Smooth muscle cell (in vitro differentiated cells): ENCODE measurements around the gene MEGF6. TPM values are rescaled to one million over a fixed set of nuclear protein-coding genes. Genes with fewer than 3 reads are reported as not detected.

Source experiments
- DNase-seq: peaks from one replicate; lab custom pipeline; 2025; ENCODE audit not compliant: unreplicated experiment; lab: John Stamatoyannopoulos, UW
- H2AFZ ChIP-seq: fragments of 200-600 bp; sonication (generic); 2 replicates; pipeline ENCODE4 v1.6.0; 2016; ENCODE audit warnings: antibody characterized with exemption, low read depth, mild to moderate bottlenecking
- H3F3A ChIP-seq: fragments of 200-600 bp; sonication (generic); 2 replicates; pipeline ENCODE4 v1.6.0; 2017; ENCODE audit warnings: antibody characterized with exemption, low read depth
- H3K27ac ChIP-seq: fragments of 200-600 bp; sonication (generic); 2 replicates; pipeline ENCODE4 v1.5.1; 2016; ENCODE audit warnings: low read depth, mild to moderate bottlenecking
- H3K27me3 ChIP-seq: fragments of 200-600 bp; sonication (generic); 2 replicates; pipeline ENCODE4 v1.6.1; 2016; ENCODE audit warnings: low read depth, mild to moderate bottlenecking
- H3K36me3 ChIP-seq: fragments of 200-600 bp; sonication (generic); 2 replicates; pipeline ENCODE4 v1.5.1; 2016; ENCODE audit warnings: low read depth
- H3K4me1 ChIP-seq: fragments of 200-600 bp; sonication (generic); 2 replicates; pipeline ENCODE4 v1.5.1; 2016; ENCODE audit warnings: low read depth
- H3K4me2 ChIP-seq: fragments of 200-600 bp; sonication (generic); 2 replicates; pipeline ENCODE4 v1.6.0; 2016; ENCODE audit warnings: mild to moderate bottlenecking
- H3K4me3 ChIP-seq: fragments of 200-600 bp; sonication (generic); 2 replicates; pipeline ENCODE4 v1.5.1; 2016; ENCODE audit warnings: mild to moderate bottlenecking
- H3K79me2 ChIP-seq: fragments of 200-600 bp; sonication (generic); 2 replicates; pipeline ENCODE4 v1.6.0; 2016; ENCODE audit warnings: low read depth, mild to moderate bottlenecking
- H3K9ac ChIP-seq: fragments of 200-600 bp; sonication (generic); 2 replicates; pipeline ENCODE4 v1.6.0; 2016; ENCODE audit warnings: low read depth
- H3K9me3 ChIP-seq: fragments of 200-600 bp; sonication (generic); replicated peaks from 2 replicates; pipeline ENCODE4 v1.5.1; 2016; ENCODE audit warnings: low read depth
- H4K20me1 ChIP-seq: fragments of 200-600 bp; sonication (generic); 2 replicates; pipeline ENCODE4 v1.6.0; 2016; ENCODE audit warnings: low read depth
- WGBS: methylation state at CpG from one replicate; pipeline ENCODE4 v1.1.7; 2016; ENCODE audit warnings: low lambda C conversion rate; 5-methylcytosine and 5-hydroxymethylcytosine counted together
- polyA plus RNA-seq: library from polyadenylated mRNA; unstranded; fragments of >200 nt; fragmentation: Nextera tagmentation; extraction: Ambion mirVana; gene quantifications from 2 replicates; pipeline ENCODE4 v1.2.1, GENCODE V29; 2016
- total RNA-seq: library from RNA; depleted of rRNA; stranded (reverse); fragments of >200 nt; gene quantifications from 2 replicates; pipeline ENCODE4 v1.2.3, GENCODE V29; 2014
- TF ChIP-seq, protein P1 (sequence below): fragments of 200-600 bp; sonication (generic); IDR thresholded peaks from 2 replicates; pipeline ENCODE4 v1.5.1; 2017; ENCODE audit warnings: borderline replicate concordance, mild to moderate bottlenecking, antibody characterized with exemption; ENCODE audit not compliant: insufficient read depth, poor library complexity, severe bottlenecking

The MEGF6 gene
- total and polyA plus RNA-seq, 2 experiments from 2014 or later: 6.5 to 12.8 TPM

DNA sequence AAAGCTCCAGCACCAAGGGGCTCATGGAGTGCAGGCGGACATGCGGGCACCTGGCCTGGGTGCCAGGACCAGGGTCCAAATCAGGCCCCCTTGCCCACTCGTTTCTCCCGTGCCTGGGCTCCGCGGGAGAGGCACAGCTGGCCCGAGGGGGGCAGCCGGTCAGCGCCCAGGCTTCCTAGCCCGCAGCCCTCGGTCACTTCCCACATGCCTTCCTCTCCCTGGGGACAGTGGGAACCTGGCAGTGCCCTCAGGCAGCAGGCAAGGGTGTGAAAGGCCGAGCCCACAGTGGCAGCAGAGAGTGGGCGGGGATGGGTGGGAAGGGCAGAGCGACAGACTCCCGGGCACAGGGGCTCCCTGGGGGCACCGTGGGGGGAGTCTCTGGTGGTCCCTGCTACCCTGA, 69.8 kb downstream of the MEGF6 start:
- no peak overlapping the region for H3K4me3 ChIP-seq
- no peaks in the 10 kb centered on the region for H3K36me3 ChIP-seq
- no peaks in the 10 kb centered on the region for H3K79me2 ChIP-seq
- H3K4me2 ChIP-seq: no peak overlapping the region
- TF ChIP-seq, protein P1, sequence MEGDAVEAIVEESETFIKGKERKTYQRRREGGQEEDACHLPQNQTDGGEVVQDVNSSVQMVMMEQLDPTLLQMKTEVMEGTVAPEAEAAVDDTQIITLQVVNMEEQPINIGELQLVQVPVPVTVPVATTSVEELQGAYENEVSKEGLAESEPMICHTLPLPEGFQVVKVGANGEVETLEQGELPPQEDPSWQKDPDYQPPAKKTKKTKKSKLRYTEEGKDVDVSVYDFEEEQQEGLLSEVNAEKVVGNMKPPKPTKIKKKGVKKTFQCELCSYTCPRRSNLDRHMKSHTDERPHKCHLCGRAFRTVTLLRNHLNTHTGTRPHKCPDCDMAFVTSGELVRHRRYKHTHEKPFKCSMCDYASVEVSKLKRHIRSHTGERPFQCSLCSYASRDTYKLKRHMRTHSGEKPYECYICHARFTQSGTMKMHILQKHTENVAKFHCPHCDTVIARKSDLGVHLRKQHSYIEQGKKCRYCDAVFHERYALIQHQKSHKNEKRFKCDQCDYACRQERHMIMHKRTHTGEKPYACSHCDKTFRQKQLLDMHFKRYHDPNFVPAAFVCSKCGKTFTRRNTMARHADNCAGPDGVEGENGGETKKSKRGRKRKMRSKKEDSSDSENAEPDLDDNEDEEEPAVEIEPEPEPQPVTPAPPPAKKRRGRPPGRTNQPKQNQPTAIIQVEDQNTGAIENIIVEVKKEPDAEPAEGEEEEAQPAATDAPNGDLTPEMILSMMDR: no peak
- no peaks in the 10 kb centered on the region for H3F3A ChIP-seq
- H3K27ac ChIP-seq: no peak overlapping the region
- no peak overlapping the region for H3K9ac ChIP-seq
- no peaks in the 10 kb centered on the region for H3K27me3 ChIP-seq
- H2AFZ ChIP-seq: no peak overlapping the region
- DNase-seq: no peak
- H3K9me3 ChIP-seq: no peaks in the 10 kb centered on the region
- WGBS: 88% methylated on average over 16 of the region's 16 CpGs
- no peaks in the 10 kb centered on the region for H4K20me1 ChIP-seq
- peaks cover 15% of the 10 kb centered on the region for H3K4me1 ChIP-seq

DNA sequence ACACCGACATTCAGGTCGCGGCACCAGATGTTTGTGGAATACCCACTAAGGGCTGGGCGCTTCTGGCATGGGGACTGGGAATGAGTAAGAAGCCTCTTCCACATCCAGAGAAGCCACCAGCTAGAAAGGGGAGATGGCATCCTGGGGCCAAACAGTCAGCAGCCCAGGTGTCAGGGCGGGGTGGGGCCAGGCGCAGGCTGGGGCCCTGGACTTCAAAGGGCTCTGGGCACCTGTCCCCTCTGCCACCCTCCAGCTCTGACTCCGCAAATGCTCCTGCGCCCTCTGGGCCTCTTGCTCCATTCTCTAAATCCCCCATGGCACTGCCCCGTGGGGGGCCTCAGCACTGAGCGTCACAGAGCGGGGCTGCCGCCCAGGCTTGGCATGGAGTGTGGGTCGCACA, 70.4 kb downstream of the MEGF6 start:
- 99% methylated on average over 12 of the region's 13 CpGs for WGBS
- TF ChIP-seq, protein P1: no peak
- H3K9me3 ChIP-seq: no peaks in the 10 kb centered on the region

DNA sequence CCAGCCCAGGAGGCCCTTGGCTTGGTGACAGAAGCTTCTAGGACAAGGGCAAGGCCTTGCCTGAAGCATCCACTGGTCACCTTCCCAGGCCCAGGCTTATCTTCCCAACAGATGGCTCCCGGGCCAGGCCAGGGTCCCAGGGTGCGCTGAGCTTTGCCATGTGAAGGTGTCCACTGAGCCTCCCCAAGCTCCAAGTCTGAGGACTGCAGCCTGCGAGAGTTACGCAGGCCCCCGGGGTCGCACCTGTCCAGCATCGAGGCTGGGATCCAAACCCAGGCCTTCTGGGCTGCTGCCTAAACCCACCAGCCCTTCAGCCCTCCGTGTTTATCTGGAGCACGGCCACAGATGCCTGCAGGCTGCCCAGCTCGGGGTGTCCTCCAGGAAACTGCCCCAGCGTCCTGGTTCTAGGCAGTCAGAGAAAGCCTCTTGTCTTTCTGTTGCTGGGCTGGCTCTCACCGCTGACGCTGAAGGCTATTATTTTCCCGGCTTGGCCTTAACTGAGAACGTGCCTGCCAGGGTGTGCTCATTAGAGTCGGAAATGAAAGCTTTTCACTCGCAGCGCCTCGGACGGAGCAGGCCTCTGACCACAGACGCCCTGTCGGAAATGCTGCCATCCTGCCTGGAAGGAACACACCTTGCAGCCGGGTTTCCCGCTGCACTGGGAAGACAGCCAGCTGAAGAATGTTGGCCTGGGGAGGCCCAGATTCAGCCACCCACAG, 71.4 kb downstream of the MEGF6 start:
- H3K4me1 ChIP-seq: peaks cover 10% of the 10 kb centered on the region
- TF ChIP-seq, protein P1: no peak
- H3K9ac ChIP-seq: no peak overlapping the region
- no peak overlapping the region for H2AFZ ChIP-seq
- WGBS: 77% methylated on average over 24 of the region's 24 CpGs
- no peaks in the 10 kb centered on the region for H4K20me1 ChIP-seq
- no peaks in the 10 kb centered on the region for H3K9me3 ChIP-seq
- no peak overlapping the region for H3K4me2 ChIP-seq
- H3K27ac ChIP-seq: no peak overlapping the region
- no peaks in the 10 kb centered on the region for H3F3A ChIP-seq
- DNase-seq: no peak
- no peaks in the 10 kb centered on the region for H3K27me3 ChIP-seq
- no peaks in the 10 kb centered on the region for H3K79me2 ChIP-seq
- H3K4me3 ChIP-seq: no peak overlapping the region
- H3K36me3 ChIP-seq: no peaks in the 10 kb centered on the region

More for the DNA sequence above, 70.4 kb downstream of the MEGF6 start:
- DNase-seq: no peak
- Histone ChIP-seq H3K9ac (no peak overlapping the region), H3K4me3 (no peak overlapping the region), H3K4me1 (peaks cover 13% of the 10 kb centered on the region), H2AFZ (no peak overlapping the region), H3K27ac (no peak overlapping the region), H3K27me3 (no peaks in the 10 kb centered on the region), H3K4me2 (no peak overlapping the region), H3K79me2 (no peaks in the 10 kb centered on the region), H3F3A (no peaks in the 10 kb centered on the region), H3K36me3 (no peaks in the 10 kb centered on the region), H4K20me1 (no peaks in the 10 kb centered on the region)

DNA sequence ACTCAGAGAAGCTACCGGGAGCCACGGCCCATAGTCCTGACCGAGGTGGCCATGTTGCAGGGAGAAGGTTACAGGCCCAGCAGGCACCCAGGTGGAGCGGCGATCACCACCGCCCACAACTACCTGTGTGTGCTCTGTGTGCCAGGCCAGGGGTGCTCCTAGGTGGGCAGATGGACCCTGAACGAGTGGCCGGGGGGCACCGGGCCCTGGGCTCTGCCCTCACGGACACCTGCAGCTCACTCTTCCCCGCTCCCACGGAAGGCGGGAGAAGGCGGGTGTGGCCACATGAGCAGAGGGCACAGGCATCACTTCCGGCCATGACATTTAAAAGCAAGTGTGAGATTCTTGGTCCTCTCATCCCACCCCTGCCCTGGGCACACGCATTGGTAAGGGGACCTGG, 73.9 kb downstream of the MEGF6 start:
- no peak for DNase-seq
- Histone ChIP-seq H3K4me1 (no peaks in the 10 kb centered on the region), H3K9ac (no peak overlapping the region), H3K79me2 (no peaks in the 10 kb centered on the region), H3K27me3 (no peaks in the 10 kb centered on the region), H3K4me2 (no peak overlapping the region), H3K27ac (no peak overlapping the region), H4K20me1 (no peaks in the 10 kb centered on the region), H2AFZ (no peak overlapping the region), H3K36me3 (no peaks in the 10 kb centered on the region), H3F3A (no peaks in the 10 kb centered on the region), H3K9me3 (no peaks in the 10 kb centered on the region), H3K4me3 (no peak overlapping the region)
- WGBS: 95% methylated on average over 16 of the region's 16 CpGs
- TF ChIP-seq, protein P1: no peak
